ENCODE measurements around the gene CBR4. TPM values are rescaled to one million over a fixed set of nuclear protein-coding genes. Genes with fewer than 3 reads are reported as not detected.

CBR4 gene
- total and polyA plus RNA-seq, 8 donors = 7.2 to 17.0 (median 11.6) TPM

DNA sequence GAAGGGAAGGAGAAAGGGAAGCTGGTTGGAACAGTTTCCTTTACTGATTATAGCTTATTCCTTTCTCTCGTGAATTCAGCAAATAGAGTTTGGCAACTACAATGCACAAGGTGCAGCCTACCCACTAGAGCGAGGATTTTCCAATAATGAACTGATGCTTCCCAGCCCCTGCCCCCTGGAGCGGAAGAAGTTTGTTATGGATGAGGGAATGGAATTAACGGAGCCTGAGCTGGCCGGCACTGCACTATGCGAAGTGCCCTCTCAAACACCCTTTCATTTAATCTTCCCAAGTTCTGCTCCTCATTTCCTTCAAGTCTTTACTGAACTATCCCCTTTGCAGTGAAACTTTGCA lies 42.5 kb upstream of the CBR4 start:
- Histone ChIP-seq H3K9me3 (no peaks in the 10 kb centered on the region), H3K27ac (no peak overlapping the region), H3K4me3 (no peak overlapping the region), H3K36me3 (no peaks in the 10 kb centered on the region), H3K4me1 (no peaks in the 10 kb centered on the region), H3K27me3 (no peaks in the 10 kb centered on the region)
- no peak for FAIRE-seq
- no peak for ATAC-seq
- WGBS, 2 donors = 80 to 85% methylated on average over 6 of the region's 6 CpGs
- intact Hi-C loops (cut with DNase I) = no loop called here
- TF ChIP-seq, protein P1, sequence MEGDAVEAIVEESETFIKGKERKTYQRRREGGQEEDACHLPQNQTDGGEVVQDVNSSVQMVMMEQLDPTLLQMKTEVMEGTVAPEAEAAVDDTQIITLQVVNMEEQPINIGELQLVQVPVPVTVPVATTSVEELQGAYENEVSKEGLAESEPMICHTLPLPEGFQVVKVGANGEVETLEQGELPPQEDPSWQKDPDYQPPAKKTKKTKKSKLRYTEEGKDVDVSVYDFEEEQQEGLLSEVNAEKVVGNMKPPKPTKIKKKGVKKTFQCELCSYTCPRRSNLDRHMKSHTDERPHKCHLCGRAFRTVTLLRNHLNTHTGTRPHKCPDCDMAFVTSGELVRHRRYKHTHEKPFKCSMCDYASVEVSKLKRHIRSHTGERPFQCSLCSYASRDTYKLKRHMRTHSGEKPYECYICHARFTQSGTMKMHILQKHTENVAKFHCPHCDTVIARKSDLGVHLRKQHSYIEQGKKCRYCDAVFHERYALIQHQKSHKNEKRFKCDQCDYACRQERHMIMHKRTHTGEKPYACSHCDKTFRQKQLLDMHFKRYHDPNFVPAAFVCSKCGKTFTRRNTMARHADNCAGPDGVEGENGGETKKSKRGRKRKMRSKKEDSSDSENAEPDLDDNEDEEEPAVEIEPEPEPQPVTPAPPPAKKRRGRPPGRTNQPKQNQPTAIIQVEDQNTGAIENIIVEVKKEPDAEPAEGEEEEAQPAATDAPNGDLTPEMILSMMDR (IDR thresholded peaks at IDR 0.05) = no peak
- no peak for DNase-seq

DNA sequence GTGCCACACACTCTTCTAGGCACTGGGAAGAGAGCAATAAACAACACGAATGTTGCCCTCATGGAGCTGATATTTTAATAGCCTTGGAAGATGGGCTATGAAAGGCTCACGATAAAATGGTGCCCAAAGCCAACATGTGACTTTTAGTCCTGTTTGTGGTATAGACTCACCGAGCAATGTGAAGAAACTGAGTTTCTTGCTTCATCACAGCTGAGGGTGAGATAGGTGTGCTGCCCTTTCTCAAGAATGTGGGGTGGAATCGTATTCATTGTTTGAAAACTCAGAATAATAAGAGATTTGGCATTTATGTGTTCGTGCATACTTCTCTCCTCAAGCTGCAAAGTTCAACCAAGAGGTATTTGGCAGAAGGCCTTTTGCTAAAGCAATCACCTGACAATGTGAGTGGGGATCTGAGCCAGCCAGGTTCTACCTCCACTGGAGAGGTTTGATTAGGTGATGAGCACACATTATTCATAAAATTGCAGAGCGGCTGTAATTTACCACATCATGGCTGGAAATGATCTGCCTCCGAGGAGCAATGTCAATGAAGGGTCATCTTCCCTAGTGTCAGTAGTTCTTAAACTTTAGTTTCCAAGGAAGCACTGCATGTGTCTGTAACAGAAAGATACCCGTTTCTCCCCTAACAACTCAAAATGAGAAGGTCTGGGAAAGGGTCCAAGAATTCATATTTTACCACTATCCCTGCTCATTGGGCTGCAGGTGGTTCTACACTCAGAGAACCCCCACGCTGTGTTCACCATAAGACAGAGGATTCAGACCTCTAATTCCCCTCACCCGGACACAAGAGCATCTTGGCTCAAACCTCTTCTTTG lies 41.9 kb upstream of the CBR4 start:
- Histone ChIP-seq H3K4me3 (no peak overlapping the region), H3K27me3 (no peaks in the 10 kb centered on the region), H3K9me3 (no peaks in the 10 kb centered on the region), H3K36me3 (no peaks in the 10 kb centered on the region), H3K4me1 (no peaks in the 10 kb centered on the region), H3K27ac (no peak overlapping the region)
- ATAC-seq = peak in 3 of 4 donors; percentile 45 to 75 (median 66)
- WGBS, 2 donors = 54 to 62% methylated on average over 10 of the region's 10 CpGs
- FAIRE-seq = no peak
- TF ChIP-seq, protein P1 (IDR thresholded peaks at IDR 0.05) = no peak
- intact Hi-C loops (cut with DNase I) = no loop called here
- DNase-seq = peak in 1 of 6 donors; percentile 27

DNA sequence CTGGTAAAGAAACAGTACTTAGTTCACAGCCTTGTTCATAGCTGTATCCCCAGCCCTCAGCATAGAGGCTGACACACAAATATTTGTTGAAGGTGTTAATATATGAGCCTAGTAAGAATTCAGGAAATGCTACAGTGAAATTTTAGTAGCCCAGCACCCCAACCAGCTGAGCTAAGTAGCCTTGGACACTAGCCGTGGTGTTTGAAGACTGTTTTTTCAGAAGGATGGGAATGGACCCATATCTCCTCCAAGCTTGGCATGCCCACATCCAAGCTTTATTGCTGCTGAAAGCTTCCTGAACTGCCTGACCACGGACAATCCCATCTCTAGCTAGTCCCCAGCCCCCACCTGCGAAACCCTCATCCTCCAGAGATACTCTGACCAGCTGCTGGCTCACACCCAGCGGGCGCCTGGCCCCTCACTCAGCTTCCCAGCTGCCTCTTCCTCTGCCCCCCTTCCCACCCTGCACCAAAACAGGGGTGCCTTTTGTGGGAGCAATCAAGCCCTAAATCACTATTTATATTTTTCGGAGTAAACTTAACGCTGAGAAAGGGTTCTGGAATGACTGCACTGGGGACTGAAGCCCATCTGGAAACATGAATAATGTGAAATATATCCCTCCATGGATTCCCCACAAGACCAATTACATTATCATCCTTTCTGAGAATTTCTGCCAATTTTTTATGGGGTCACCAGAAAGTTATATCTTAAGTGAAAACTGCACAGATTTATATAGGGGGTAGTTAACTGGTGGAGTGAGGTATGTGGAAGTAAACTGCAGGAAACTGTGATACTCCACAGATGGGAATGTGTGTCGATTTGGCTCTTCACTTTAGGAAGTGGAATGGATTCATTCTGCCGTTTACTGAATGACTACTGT lies 41.1 kb upstream of the CBR4 start:
- TF ChIP-seq, protein P1 (IDR thresholded peaks at IDR 0.05) = no peak
- no peak for FAIRE-seq
- H3K4me1 ChIP-seq = no peaks in the 10 kb centered on the region
- no peak for DNase-seq
- H3K4me3 ChIP-seq = no peak overlapping the region
- intact Hi-C loops (cut with DNase I) = no loop called here
- no peak for ATAC-seq
- H3K9me3 ChIP-seq = no peaks in the 10 kb centered on the region
- no peak overlapping the region for H3K27ac ChIP-seq
- 77 to 84% methylated on average over 9 of the region's 9 CpGs for WGBS, 2 donors
- H3K27me3 ChIP-seq = no peaks in the 10 kb centered on the region
- no peaks in the 10 kb centered on the region for H3K36me3 ChIP-seq

DNA sequence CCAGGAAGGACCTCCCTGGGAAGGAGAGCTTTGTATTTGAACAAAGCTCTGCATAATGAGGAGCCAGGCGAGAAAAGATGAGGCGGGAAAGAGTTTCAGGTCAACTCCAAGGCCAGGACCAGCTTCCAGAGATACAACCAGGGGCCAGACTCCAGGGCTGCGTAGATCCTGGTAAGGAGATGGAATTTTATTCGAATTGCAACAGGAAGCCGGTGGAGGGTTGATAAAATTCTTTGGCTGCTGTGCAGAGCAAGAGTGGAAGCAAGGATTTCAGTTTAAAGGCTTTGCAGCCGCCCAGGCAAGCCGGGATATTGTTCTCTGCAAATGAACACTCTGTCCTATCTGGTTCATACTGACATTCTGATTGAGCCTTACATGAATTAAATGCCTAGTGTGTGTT lies 40.2 kb upstream of the CBR4 start:
- TF ChIP-seq, protein P1 (IDR thresholded peaks at IDR 0.05) = no peak
- Histone ChIP-seq H3K4me1 (no peaks in the 10 kb centered on the region), H3K36me3 (no peaks in the 10 kb centered on the region), H3K27ac (no peak overlapping the region), H3K4me3 (no peak overlapping the region), H3K9me3 (no peaks in the 10 kb centered on the region), H3K27me3 (no peaks in the 10 kb centered on the region)
- no peak for ATAC-seq
- 72 to 75% methylated on average over 7 of the region's 7 CpGs for WGBS, 2 donors
- intact Hi-C loops (cut with DNase I) = no loop called here
- FAIRE-seq = no peak
- DNase-seq = no peak

Measured in pancreas (tissue), 10 donors.